MCF 10A (cell line): ENCODE measurements around the gene SPEM2. TPM values are rescaled to one million over a fixed set of nuclear protein-coding genes. Genes with fewer than 3 reads are reported as not detected.

Source experiments
- BruUV-seq: library from RNA; stranded (reverse); fragments of 400-500 nt; replicated peaks from 2 replicates; lab custom pipeline; 2021; lab: Mats Ljungman, UMichigan
- CTCF ChIA-PET: fragments of 300-600 bp; sonication (Branson Sonifier 250); formaldehyde crosslinking; extraction: SDS; loops from one replicate; lab custom pipeline; 2021; ENCODE audit warnings: antibody characterized with exemption, inconsistent platforms; lab: Yijun Ruan, JAX
- POLR2A ChIA-PET: fragments of 300-600, 350-650 bp; sonication (Branson Sonifier 250); formaldehyde crosslinking; extraction: SDS; loops from one replicate; lab custom pipeline; 2020; ENCODE audit warnings: antibody characterized with exemption, inconsistent platforms; lab: Yijun Ruan, JAX
- DNase-seq: peaks from one replicate; pipeline ENCODE4 v3.0.0-alpha.2; 2018; ENCODE audit not compliant: unreplicated experiment
- H3K27ac Mint-ChIP-seq: one replicate; pipeline ENCODE4 v1.8.0; 2022; ENCODE audit warnings: mild to moderate bottlenecking, low read depth, mixed read lengths; ENCODE audit not compliant: unreplicated experiment
- H3K27me3 Mint-ChIP-seq: one replicate; pipeline ENCODE4 v1.8.0; 2022; ENCODE audit warnings: mixed read lengths; ENCODE audit not compliant: insufficient read depth, unreplicated experiment
- H3K36me3 Mint-ChIP-seq: one replicate; pipeline ENCODE4 v1.8.0; 2022; ENCODE audit warnings: mild to moderate bottlenecking, moderate library complexity, mixed read lengths; ENCODE audit not compliant: insufficient read depth, unreplicated experiment
- H3K4me1 Mint-ChIP-seq: one replicate; pipeline ENCODE4 v1.8.0; 2022; ENCODE audit warnings: mixed read lengths; ENCODE audit not compliant: insufficient read depth, unreplicated experiment
- H3K4me3 Mint-ChIP-seq: one replicate; pipeline ENCODE4 v1.8.0; 2022; ENCODE audit warnings: mild to moderate bottlenecking, moderate library complexity, mixed read lengths; ENCODE audit not compliant: unreplicated experiment
- H3K9me3 Mint-ChIP-seq: one replicate; pipeline ENCODE4 v1.8.0; 2022; ENCODE audit warnings: mixed read lengths; ENCODE audit not compliant: unreplicated experiment
- intact Hi-C: fragments of 100-400 bp; cut with micrococcal nuclease; formaldehyde crosslinking; loops from 2 replicates; pipeline ENCODE4 v1.14.1; 2022
- total RNA-seq: library from RNA; stranded (reverse); gene quantifications from 2 replicates; pipeline ENCODE4 v1.2.3, GENCODE V29; 2022
- TF ChIP-seq, protein P1 (sequence below): fragments of 200-600 bp; IDR thresholded peaks from one replicate; pipeline ENCODE4 v1.8.0; 2022; ENCODE audit warnings: antibody characterized with exemption, mild to moderate bottlenecking; ENCODE audit not compliant: unreplicated experiment

Gene SPEM2
- total RNA-seq, 1 experiment from 2014 or later: not detected

DNA sequence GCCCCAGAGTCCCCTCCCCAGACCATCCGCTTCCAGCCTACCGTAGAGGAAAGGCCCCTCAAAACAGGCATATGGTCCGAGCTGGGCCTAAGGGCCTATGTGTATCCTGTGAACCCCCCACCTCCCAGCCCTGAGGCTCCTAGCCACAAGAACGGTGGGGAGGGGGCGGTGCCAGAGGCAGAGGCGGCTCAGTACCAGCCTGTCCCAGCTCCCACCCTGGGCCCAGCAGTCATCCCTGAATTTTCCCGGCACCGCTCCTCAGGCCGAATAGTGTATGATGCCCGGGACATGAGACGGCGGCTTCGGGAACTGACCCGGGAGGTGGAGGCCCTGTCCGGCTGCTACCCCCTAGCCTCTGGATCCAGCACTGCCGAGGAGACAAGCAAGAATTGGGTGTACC, 4.2 kb upstream of the SPEM2 start:
- no peak overlapping the region for H3K27ac Mint-ChIP-seq
- no peaks in the 10 kb centered on the region for H3K27me3 Mint-ChIP-seq
- H3K9me3 Mint-ChIP-seq: no peaks in the 10 kb centered on the region
- ChIA-PET POLR2A (interaction anchor here (1.2 to 1.3 kb wide), 2 partner anchors 15 to 18 kb away, joined by 3 to 6 read pairs; no protein-coding TSS in a partner anchor), CTCF (interaction anchor here (0.7 kb wide), 1 partner anchor 65 kb away, joined by 3 read pairs; no protein-coding TSS in a partner anchor)
- H3K4me1 Mint-ChIP-seq: peaks cover 5% of the 10 kb centered on the region
- H3K36me3 Mint-ChIP-seq: no peaks in the 10 kb centered on the region
- intact Hi-C loops: no loop called here
- BruUV-seq: no TSS peak
- H3K4me3 Mint-ChIP-seq: no peak overlapping the region
- TF ChIP-seq, protein P1, sequence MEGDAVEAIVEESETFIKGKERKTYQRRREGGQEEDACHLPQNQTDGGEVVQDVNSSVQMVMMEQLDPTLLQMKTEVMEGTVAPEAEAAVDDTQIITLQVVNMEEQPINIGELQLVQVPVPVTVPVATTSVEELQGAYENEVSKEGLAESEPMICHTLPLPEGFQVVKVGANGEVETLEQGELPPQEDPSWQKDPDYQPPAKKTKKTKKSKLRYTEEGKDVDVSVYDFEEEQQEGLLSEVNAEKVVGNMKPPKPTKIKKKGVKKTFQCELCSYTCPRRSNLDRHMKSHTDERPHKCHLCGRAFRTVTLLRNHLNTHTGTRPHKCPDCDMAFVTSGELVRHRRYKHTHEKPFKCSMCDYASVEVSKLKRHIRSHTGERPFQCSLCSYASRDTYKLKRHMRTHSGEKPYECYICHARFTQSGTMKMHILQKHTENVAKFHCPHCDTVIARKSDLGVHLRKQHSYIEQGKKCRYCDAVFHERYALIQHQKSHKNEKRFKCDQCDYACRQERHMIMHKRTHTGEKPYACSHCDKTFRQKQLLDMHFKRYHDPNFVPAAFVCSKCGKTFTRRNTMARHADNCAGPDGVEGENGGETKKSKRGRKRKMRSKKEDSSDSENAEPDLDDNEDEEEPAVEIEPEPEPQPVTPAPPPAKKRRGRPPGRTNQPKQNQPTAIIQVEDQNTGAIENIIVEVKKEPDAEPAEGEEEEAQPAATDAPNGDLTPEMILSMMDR: no peak
- no peak for DNase-seq

DNA sequence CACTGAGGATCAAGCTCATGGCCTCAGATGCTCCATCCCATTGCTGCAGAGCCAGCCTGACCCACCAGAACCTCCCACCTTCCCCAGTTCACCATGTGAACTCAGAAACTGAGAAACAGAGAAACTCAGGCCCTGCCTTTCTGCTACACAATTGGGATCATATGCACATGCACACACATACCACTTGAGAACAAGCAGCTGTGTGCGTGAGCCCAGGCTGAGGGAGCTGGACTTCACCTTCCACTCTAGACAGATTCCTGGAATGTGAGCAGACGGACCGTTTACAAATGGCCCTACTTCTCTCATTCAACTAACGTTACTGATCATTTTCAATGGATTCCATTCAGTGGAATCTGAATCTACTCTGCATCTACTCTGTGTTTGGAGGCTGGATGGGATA, 1.7 kb upstream of the SPEM2 start:
- no peak for DNase-seq
- no peaks in the 10 kb centered on the region for H3K9me3 Mint-ChIP-seq
- intact Hi-C loops: no loop called here
- TF ChIP-seq, protein P1: no peak
- H3K4me3 Mint-ChIP-seq: no peak overlapping the region
- no peaks in the 10 kb centered on the region for H3K36me3 Mint-ChIP-seq
- no peak overlapping the region for H3K27ac Mint-ChIP-seq
- H3K4me1 Mint-ChIP-seq: no peaks in the 10 kb centered on the region
- POLR2A ChIA-PET: interaction anchor here (1.1 kb wide), 1 partner anchor 19 kb away, joined by 5 read pairs; the partner anchor contains the start of gene TMEM256
- CTCF ChIA-PET: interaction anchor here (0.6 to 2.7 kb wide), 2 partner anchors 13 to 322 kb away, joined by 3 to 16 read pairs; no protein-coding TSS in a partner anchor
- BruUV-seq: no TSS peak
- no peaks in the 10 kb centered on the region for H3K27me3 Mint-ChIP-seq

DNA sequence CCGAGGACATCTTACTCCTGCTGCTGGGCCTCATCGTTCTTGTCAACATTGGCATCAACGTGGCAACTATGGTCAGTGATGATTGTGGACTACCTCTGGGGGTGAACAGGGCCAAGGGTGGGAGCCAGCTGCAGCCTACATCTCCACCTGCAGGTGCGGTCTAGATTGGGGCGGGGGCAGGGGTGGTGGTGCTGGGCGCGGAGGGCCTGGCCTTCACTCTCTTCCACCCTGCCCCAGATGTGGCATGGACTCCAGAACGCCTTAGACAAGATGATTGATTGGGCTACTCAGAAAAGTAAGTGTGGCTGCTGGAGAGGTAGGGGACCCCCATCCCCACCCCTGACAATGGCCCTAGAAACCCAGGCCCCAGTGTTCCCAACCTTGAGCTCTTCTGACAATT, 340 bp downstream of the SPEM2 start:
- CTCF ChIA-PET: no interaction called here
- H3K4me1 Mint-ChIP-seq: no peaks in the 10 kb centered on the region
- no peak overlapping the region for H3K27ac Mint-ChIP-seq
- TF ChIP-seq, protein P1: no peak
- no peaks in the 10 kb centered on the region for H3K27me3 Mint-ChIP-seq
- no peaks in the 10 kb centered on the region for H3K9me3 Mint-ChIP-seq
- no TSS peak for BruUV-seq
- intact Hi-C loops: no loop called here
- POLR2A ChIA-PET: no interaction called here
- no peak for DNase-seq
- no peak overlapping the region for H3K4me3 Mint-ChIP-seq
- H3K36me3 Mint-ChIP-seq: no peaks in the 10 kb centered on the region

DNA sequence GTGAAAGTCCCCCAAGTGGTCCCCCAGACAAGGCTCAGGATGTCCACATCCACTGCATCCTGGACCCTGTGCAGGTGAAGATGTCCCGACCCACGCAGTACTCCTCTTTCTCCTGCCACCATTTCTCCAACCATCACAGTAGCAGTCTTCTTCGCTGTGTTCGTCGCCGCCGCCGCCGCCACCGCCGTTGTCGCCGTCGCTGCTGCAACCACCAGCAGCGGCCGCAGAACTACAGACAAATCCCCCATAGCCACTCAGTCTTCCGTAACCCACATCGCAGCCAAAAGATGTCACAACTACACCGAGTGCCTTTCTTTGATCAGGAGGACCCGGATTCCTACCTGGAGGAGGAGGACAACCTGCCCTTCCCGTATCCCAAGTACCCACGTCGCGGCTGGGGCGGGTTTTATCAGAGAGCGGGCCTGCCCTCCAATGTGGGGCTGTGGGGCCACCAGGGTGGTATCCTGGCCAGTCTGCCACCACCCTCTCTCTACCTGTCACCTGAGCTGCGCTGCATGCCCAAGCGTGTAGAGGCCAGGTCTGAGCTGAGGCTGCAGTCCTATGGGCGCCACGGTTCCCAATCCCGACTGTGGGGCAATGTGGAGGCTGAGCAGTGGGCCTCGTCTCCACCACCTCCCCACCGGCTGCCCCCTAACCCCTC, 917 bp downstream of the SPEM2 start:
- intact Hi-C loops: no loop called here
- H3K36me3 Mint-ChIP-seq: no peaks in the 10 kb centered on the region
- ChIA-PET CTCF (interaction anchor here (0.6 to 1.1 kb wide), 3 partner anchors 21 to 134 kb away, joined by 3 read pairs; no protein-coding TSS in a partner anchor), POLR2A (no interaction called here)
- H3K4me3 Mint-ChIP-seq: no peak overlapping the region
- H3K27me3 Mint-ChIP-seq: no peaks in the 10 kb centered on the region
- TF ChIP-seq, protein P1: no peak
- H3K9me3 Mint-ChIP-seq: no peaks in the 10 kb centered on the region
- H3K27ac Mint-ChIP-seq: no peak overlapping the region
- DNase-seq: no peak
- no peaks in the 10 kb centered on the region for H3K4me1 Mint-ChIP-seq
- BruUV-seq: no TSS peak
